Omental fat pad (tissue), 4 donors: Measurements from ENCODE around the gene ULK1. TPM values are rescaled to one million over a fixed set of nuclear protein-coding genes. Genes with fewer than 3 reads are reported as not detected.

ENCODE experiments used
- ATAC-seq: fragments of 150-250 bp; one replicate; pipeline ENCODE4 v1.9.1; 2016; ENCODE audit warnings: mild to moderate bottlenecking, moderate library complexity; ENCODE audit not compliant: low FRiP score
- DNase-seq: peaks from one replicate; pipeline ENCODE4 v3.0.0-alpha.2; 2019; ENCODE audit warnings: low spot score
- total RNA-seq, 4 donors: library from RNA; depleted of rRNA; stranded (reverse); fragments of >200 nt; gene quantifications; one replicate each; pipeline ENCODE4 v1.1.0, GENCODE V29; 2016
- TF ChIP-seq, protein P1 (sequence below), 3 donors: fragments of 450-650 bp; IDR thresholded peaks; one replicate each; pipeline ENCODE4 v1.5.1; 2016 to 2017; ENCODE audit warnings: antibody characterized with exemption in 3 of 3, mild to moderate bottlenecking in 3 of 3, moderate library complexity in 2 of 3

The ULK1 gene
- total RNA-seq, 4 donors from 2014 or later = 7.7 to 24.4 (median 9.4) TPM

DNA sequence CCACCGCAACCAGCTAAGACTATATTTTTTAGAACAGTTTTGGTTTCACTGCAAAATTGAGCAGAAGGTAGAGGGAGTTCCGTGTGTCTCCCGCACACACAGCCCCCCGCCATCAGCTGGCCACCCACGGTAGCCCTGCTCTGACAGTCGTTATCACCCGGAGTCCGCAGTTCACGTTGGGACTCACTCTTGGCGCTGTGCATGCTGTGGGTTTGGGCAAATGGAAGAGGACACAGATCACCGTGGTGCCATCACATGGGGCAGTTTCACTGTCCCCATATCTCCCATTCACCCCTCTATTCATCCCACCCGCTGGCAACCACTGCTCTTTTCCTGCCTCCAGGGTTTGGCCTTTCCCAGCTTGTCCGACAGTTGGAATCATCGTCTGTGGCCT, 31.8 kb upstream of the ULK1 start:
- no peak for ATAC-seq
- DNase-seq = no peak
- TF ChIP-seq, protein P1, sequence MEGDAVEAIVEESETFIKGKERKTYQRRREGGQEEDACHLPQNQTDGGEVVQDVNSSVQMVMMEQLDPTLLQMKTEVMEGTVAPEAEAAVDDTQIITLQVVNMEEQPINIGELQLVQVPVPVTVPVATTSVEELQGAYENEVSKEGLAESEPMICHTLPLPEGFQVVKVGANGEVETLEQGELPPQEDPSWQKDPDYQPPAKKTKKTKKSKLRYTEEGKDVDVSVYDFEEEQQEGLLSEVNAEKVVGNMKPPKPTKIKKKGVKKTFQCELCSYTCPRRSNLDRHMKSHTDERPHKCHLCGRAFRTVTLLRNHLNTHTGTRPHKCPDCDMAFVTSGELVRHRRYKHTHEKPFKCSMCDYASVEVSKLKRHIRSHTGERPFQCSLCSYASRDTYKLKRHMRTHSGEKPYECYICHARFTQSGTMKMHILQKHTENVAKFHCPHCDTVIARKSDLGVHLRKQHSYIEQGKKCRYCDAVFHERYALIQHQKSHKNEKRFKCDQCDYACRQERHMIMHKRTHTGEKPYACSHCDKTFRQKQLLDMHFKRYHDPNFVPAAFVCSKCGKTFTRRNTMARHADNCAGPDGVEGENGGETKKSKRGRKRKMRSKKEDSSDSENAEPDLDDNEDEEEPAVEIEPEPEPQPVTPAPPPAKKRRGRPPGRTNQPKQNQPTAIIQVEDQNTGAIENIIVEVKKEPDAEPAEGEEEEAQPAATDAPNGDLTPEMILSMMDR (IDR thresholded peaks at IDR 0.05) = no peak

DNA sequence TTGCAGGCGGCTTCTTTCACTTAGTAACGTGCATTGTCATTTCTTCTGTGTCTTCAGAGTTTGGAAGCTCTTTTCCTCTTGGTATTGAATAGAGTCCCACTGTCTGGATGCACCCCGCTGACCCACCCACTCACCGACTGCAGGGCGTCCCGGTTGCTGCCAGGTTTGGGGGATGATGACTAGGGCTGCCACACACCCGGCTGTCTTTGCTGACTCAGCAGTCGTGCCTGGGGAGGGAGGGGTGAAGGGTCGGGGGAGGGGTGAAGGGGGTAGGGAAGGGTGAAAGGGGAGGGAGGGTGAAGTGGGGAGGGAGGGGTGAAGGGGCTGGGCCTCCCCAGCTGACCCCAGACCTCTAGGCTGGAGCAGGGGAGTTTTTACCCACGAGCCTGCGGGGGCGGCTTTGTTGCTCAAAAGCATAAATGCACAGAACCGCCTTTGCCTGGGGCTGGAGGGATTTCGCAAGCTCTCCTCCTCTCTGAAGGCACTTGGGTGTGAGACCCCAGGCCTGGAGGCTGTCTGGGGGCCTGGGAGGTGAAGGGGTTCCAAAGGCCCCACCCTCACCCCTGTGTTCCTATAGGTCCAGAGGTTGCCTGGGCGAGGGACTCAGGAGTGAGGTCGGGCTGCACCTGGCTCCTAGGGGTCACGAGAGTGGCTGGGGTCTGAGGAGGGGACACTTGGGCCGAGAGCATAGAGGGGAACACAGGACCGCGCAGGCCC, 31.3 kb upstream of the ULK1 start:
- TF ChIP-seq, protein P1 (IDR thresholded peaks at IDR 0.05) = no peak
- DNase-seq = no peak
- peak; percentile 13 for ATAC-seq

DNA sequence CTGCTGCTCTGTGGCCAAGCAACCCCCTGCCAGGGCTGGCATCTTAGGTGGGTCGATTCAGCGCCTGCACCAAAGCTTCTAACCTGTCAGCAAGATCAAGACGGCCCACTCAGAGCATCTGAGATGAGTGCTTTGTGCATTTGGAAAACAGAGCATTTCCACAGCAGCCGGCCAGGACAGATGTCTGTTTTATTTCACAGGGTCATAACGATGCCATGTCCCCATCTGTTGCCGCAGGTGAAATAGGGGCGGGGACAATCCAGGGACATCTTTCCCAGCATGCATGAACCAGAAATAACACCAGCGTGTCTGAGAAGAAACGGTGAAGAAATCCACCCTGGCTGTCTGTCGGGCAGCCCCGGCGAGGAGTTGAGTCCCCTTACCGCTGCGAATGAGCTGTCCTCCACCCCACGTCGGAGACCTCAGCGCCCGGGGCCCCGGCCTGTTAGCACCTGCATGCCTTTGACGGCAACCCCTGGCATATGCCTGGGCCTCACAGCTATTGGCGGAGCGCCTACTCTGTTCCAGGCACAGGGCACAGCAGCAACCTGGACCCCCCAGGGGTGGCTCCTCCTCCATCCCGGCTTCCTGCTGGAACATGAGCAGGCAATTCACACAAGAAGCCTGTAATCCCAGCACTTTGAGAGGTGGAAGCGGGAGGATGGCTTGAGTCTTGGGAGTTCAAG, 30.6 kb upstream of the ULK1 start:
- no peak for ATAC-seq
- TF ChIP-seq, protein P1 (IDR thresholded peaks at IDR 0.05) = no peak
- DNase-seq = no peak

DNA sequence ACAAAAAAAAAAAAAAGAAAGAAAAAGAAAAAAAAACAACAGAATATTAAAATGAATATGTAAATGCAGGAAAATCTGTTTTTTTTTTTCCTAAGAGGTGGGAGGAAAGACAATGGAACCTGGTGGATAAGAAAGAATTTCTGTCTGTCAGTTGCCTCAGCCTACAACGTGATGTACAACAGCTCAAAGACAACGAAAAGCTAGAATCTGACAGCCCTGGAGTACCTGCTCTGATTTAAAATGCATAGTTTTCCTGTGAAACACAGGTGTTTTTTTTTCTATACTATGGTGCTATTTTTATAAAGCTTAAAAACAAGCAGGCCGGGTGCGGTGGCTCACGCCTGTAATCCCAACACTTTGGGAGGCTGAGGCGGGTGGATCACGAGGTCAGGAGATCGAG, 30.0 kb upstream of the ULK1 start:
- TF ChIP-seq, protein P1 (IDR thresholded peaks at IDR 0.05) = no peak
- ATAC-seq = no peak

DNA sequence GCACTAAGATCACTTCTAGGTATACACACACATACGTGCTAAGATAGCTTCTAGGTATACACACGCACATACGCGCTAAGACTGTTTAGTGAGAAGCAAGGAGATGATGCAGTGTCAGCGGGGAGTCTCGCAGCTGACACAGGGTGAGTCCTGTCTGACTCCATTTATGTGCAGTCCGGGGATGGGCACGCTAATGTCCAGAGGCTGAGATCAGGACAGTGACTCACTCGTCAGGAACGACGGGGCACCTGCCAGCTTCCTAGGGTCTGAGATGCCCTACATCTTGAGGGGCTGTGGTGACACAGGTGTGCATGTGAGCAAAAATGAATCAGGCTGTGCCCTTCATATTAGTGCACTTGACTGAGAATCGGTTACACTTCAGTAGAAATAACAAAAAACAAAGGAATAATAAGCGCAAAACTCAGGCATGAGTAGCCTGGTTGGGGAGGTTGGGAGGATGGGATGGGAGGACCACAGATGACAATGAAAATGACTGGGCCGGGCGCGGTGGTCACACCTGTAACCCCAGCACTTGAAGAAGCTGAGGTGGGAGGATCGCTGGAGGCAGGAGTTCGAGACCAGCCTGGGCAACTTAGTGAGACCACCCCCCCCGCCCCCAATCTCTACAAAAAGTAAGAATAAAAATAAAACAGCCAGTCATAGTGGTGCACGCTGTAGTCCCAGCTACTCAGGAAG, 29.1 kb upstream of the ULK1 start:
- no peak for DNase-seq
- TF ChIP-seq, protein P1 (IDR thresholded peaks at IDR 0.05) = no peak
- no peak for ATAC-seq

More for the DNA sequence above, 30.0 kb upstream of the ULK1 start:
- no peak for DNase-seq

DNA sequence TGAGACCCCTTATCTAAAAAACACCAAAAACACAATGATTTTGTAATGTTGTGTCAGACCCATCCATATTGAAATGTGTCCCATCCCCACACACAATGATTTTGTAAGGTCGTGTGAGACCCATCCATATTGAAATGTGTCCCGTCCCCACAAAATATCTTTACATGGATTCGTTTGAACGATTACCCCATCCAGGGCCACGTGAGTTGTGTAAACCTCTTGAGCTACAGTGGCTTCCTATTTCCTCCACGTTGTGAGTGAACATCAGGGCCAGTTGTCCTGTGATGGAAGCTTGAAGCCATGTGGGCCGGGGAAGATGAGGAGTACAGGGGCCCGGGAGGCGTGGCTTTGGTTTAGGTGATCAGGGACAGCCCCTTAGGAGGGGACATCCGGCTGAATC, 27.0 kb upstream of the ULK1 start:
- DNase-seq = no peak
- TF ChIP-seq, protein P1 (IDR thresholded peaks at IDR 0.05) = no peak
- no peak for ATAC-seq
